HL-60 (cell line): ENCODE measurements around the gene CAMKK2.

Source experiments
- DNase-seq, 2 experiments: peaks; one replicate each; pipeline ENCODE4 v3.0.0-alpha.2; 2010 to 2020; ENCODE audit warnings: low read depth in 1 of 2, low spot score in 1 of 2
- H3K27ac ChIP-seq: fragments of 250-450 bp; sonication (Bioruptor Pico); replicated peaks from 2 replicates; pipeline ENCODE4 v1.5.1; 2020; ENCODE audit warnings: mild to moderate bottlenecking, moderate library complexity
- H3K27me3 ChIP-seq: fragments of 250-450 bp; sonication (Bioruptor Pico); 2 replicates; pipeline ENCODE4 v1.5.1; 2021; ENCODE audit warnings: mild to moderate bottlenecking, moderate library complexity; ENCODE audit not compliant: insufficient read depth, poor library complexity, severe bottlenecking
- H3K4me3 ChIP-seq: replicated peaks from 2 replicates; pipeline ENCODE4 v1.5.1; 2011; ENCODE audit warnings: mild to moderate bottlenecking, control low read depth, low read length; ENCODE audit not compliant: insufficient read depth
- GABPA ChIP-seq: IDR thresholded peaks from 2 replicates; pipeline ENCODE4 v1.6.1; 2012; ENCODE audit warnings: low read depth
- POLR2AphosphoS5 ChIP-seq: IDR thresholded peaks from 2 replicates; pipeline ENCODE4 v1.6.1; 2012; ENCODE audit warnings: low read depth
- SPI1 ChIP-seq: IDR thresholded peaks from 2 replicates; pipeline ENCODE4 v1.6.1; 2012; ENCODE audit warnings: low read depth, mild to moderate bottlenecking, borderline replicate concordance
- TF ChIP-seq, protein P1 (sequence below): IDR thresholded peaks from 2 replicates; pipeline ENCODE4 v1.6.1; 2012; ENCODE audit warnings: low read depth; ENCODE audit not compliant: insufficient replicate concordance
- TF ChIP-seq, protein P2 (sequence below): IDR thresholded peaks from one replicate; pipeline ENCODE4 v1.5.1; 2011; ENCODE audit warnings: low read length, control low read depth, inconsistent platforms; ENCODE audit not compliant: insufficient read depth

Gene CAMKK2

DNA sequence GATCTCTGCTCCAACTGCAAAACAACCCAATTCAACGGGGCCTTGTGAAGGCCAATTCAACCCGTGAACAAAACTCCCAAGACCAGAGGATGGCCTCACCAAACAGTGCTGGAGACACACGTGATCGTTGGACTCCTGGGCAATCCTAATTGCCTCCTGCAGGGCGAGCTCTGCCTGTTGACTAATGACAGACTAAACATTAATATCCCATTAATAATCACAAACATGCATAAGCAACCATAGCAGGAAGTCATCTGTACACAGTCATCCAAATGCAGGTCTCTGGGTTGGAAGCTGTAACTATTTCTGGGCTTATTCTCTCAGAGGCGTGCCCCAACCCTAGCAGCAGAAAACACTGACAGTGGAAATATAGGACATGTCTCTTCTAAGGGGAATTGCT lies 34.7 kb upstream of the CAMKK2 start:
- Histone ChIP-seq H3K4me3 (no peak overlapping the region), H3K27ac (no peak overlapping the region), H3K27me3 (no peaks in the 10 kb centered on the region)
- no peak for DNase-seq
- TF ChIP-seq, protein P1, sequence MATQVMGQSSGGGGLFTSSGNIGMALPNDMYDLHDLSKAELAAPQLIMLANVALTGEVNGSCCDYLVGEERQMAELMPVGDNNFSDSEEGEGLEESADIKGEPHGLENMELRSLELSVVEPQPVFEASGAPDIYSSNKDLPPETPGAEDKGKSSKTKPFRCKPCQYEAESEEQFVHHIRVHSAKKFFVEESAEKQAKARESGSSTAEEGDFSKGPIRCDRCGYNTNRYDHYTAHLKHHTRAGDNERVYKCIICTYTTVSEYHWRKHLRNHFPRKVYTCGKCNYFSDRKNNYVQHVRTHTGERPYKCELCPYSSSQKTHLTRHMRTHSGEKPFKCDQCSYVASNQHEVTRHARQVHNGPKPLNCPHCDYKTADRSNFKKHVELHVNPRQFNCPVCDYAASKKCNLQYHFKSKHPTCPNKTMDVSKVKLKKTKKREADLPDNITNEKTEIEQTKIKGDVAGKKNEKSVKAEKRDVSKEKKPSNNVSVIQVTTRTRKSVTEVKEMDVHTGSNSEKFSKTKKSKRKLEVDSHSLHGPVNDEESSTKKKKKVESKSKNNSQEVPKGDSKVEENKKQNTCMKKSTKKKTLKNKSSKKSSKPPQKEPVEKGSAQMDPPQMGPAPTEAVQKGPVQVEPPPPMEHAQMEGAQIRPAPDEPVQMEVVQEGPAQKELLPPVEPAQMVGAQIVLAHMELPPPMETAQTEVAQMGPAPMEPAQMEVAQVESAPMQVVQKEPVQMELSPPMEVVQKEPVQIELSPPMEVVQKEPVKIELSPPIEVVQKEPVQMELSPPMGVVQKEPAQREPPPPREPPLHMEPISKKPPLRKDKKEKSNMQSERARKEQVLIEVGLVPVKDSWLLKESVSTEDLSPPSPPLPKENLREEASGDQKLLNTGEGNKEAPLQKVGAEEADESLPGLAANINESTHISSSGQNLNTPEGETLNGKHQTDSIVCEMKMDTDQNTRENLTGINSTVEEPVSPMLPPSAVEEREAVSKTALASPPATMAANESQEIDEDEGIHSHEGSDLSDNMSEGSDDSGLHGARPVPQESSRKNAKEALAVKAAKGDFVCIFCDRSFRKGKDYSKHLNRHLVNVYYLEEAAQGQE = no peak
- TF ChIP-seq, protein P2, sequence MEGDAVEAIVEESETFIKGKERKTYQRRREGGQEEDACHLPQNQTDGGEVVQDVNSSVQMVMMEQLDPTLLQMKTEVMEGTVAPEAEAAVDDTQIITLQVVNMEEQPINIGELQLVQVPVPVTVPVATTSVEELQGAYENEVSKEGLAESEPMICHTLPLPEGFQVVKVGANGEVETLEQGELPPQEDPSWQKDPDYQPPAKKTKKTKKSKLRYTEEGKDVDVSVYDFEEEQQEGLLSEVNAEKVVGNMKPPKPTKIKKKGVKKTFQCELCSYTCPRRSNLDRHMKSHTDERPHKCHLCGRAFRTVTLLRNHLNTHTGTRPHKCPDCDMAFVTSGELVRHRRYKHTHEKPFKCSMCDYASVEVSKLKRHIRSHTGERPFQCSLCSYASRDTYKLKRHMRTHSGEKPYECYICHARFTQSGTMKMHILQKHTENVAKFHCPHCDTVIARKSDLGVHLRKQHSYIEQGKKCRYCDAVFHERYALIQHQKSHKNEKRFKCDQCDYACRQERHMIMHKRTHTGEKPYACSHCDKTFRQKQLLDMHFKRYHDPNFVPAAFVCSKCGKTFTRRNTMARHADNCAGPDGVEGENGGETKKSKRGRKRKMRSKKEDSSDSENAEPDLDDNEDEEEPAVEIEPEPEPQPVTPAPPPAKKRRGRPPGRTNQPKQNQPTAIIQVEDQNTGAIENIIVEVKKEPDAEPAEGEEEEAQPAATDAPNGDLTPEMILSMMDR = no peak

DNA sequence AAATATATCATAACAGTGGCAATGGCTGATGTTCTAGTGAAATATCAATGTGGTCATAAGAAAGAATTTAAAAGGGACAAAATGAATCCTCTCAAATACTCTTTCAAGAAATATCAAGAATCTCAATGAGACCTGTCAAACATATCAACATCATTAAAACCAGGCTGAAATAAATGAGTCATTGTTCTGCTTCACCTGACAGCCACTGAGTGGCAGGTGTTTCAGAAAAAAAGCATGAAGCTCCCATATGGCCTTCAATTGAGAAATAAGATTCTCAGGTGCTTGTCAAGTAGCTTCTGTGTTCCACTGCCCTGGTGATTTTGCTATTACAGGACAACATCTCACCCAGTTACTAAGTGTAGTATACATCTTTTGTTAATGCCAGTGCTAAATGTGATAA lies 34.2 kb upstream of the CAMKK2 start:
- DNase-seq = no peak
- no peaks in the 10 kb centered on the region for H3K27me3 ChIP-seq
- TF ChIP-seq, protein P2 = no peak
- TF ChIP-seq, protein P1 = no peak
- TF ChIP-seq GABPA = no peak
- TF ChIP-seq SPI1 = no peak
- no peak for TF ChIP-seq POLR2AphosphoS5
- H3K4me3 ChIP-seq = no peak overlapping the region
- H3K27ac ChIP-seq = no peak overlapping the region

DNA sequence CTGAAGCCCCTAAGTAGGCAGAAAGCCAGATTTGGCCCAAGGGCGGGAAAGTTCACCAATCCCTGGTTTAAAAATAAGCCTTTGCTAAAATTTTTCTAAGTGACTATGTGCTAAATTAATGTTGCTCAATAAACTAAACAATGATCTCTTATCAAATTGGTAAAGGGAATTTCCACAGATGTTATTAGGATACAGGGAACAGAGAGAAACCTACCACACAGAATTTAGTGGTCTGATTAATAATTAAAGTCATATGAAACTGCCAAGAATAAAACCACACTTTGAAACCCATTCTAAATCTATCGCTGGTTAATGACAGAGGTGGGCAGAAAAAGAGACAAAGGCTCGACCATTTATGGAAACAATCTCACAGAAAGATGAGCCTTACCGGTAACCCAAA lies 33.7 kb upstream of the CAMKK2 start:
- DNase-seq = no peak

More for the DNA sequence above, 33.7 kb upstream of the CAMKK2 start:
- TF ChIP-seq GABPA (no peak), POLR2AphosphoS5 (no peak)
- TF ChIP-seq, protein P1 = no peak
- Histone ChIP-seq H3K27me3 (no peaks in the 10 kb centered on the region), H3K4me3 (no peak overlapping the region), H3K27ac (no peak overlapping the region)
